Transverse colon (tissue), 3 donors: Measurements from ENCODE around the gene ABCG8.

Experiments used
- POLR2A ChIP-seq: fragments of 450-650 bp; IDR thresholded peaks from one replicate; pipeline ENCODE4 v1.6.1; 2016; ENCODE audit warnings: antibody characterized with exemption, mild to moderate bottlenecking, moderate library complexity
- TF ChIP-seq, protein P1 (sequence below), 5 experiments: fragments of 200-600 bp in 3 of 5; fragments of 450-650 bp in 2 of 5; sonication (generic) in 3 of 5; IDR thresholded peaks; 1 replicate in 2 of 5; 2 replicates in 3 of 5; pipeline ENCODE4 v1.5.1; 2016 to 2017; ENCODE audit warnings: antibody characterized with exemption in 5 of 5, inconsistent platforms in 3 of 5, mild to moderate bottlenecking in 2 of 5, moderate library complexity in 1 of 5

DNA sequence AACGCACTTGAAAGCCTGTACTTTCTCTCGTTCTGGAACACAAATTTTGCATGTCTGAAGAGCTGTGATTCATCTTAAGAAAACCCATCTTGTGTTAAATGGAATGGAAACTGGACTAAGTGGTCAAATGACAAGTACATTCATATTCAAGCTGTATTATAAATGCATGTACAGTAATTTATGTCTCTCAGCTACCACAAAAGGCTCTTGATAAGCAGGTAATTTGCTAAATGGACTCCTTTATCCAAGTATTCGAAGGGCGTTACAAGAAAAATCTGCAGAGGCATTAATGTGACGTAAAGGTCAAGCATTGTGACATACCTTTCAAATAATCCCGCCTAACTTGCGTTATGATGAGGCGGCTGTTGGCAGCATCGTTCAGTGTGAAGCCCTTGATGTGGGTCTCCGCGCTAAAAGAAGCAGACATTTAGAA is 66.6 kb downstream of the ABCG8 start:
- no peak for TF ChIP-seq POLR2A
- TF ChIP-seq, protein P1, sequence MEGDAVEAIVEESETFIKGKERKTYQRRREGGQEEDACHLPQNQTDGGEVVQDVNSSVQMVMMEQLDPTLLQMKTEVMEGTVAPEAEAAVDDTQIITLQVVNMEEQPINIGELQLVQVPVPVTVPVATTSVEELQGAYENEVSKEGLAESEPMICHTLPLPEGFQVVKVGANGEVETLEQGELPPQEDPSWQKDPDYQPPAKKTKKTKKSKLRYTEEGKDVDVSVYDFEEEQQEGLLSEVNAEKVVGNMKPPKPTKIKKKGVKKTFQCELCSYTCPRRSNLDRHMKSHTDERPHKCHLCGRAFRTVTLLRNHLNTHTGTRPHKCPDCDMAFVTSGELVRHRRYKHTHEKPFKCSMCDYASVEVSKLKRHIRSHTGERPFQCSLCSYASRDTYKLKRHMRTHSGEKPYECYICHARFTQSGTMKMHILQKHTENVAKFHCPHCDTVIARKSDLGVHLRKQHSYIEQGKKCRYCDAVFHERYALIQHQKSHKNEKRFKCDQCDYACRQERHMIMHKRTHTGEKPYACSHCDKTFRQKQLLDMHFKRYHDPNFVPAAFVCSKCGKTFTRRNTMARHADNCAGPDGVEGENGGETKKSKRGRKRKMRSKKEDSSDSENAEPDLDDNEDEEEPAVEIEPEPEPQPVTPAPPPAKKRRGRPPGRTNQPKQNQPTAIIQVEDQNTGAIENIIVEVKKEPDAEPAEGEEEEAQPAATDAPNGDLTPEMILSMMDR (IDR thresholded peaks at IDR 0.05), result no peak
